ENCODE measurements around the gene PDZRN3.

DNA sequence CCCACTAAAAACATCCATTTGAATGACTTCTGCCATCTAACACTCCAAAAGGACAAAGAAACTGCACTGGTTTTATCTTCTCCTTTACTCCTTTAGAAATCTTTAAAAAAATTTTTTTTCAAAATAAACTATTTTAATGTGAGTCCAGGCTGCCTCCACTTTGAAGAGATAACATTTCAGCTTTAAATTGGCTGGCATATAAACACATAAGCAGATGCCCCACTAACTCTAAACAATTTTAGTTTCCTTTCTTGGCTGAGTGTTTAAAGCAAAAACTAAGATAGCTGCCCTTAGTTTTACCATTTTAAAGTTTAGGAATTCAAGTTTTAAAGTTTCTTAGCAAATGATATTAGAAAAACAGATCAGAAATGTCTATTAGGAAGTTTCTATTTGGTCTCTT, 39.9 kb downstream of the PDZRN3 start:
- TF ChIP-seq, protein P1, sequence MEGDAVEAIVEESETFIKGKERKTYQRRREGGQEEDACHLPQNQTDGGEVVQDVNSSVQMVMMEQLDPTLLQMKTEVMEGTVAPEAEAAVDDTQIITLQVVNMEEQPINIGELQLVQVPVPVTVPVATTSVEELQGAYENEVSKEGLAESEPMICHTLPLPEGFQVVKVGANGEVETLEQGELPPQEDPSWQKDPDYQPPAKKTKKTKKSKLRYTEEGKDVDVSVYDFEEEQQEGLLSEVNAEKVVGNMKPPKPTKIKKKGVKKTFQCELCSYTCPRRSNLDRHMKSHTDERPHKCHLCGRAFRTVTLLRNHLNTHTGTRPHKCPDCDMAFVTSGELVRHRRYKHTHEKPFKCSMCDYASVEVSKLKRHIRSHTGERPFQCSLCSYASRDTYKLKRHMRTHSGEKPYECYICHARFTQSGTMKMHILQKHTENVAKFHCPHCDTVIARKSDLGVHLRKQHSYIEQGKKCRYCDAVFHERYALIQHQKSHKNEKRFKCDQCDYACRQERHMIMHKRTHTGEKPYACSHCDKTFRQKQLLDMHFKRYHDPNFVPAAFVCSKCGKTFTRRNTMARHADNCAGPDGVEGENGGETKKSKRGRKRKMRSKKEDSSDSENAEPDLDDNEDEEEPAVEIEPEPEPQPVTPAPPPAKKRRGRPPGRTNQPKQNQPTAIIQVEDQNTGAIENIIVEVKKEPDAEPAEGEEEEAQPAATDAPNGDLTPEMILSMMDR (IDR thresholded peaks at IDR 0.05) = no peak
- no peak for TF ChIP-seq POLR2A (IDR thresholded peaks at IDR 0.05)

All from heart left ventricle (tissue), 13 donors.